ENCODE data around the gene WDR20. TPM values are rescaled to one million over a fixed set of nuclear protein-coding genes. Genes with fewer than 3 reads are reported as not detected.

Gene WDR20
- total RNA-seq, 2 experiments from 2014 or later, result 28.3 to 31.9 TPM

- peaks cover 17% of the 10 kb centered on the region for H3K36me3 Mint-ChIP-seq (ENCODE audit: low read depth)
- no peak for DNase-seq
- CTCF ChIA-PET, result no interaction called here
Measured at GRCh38 chr14:102210421-102211042, 70.8 kb downstream of the WDR20 start.

GRCh38 chr14:102211240-102211639 lies 71.5 kb downstream of the WDR20 start:
- H3K4me3 Mint-ChIP-seq, result no peak overlapping the region
- no peaks in the 10 kb centered on the region for H3K27me3 Mint-ChIP-seq
- ChIA-PET CTCF (no interaction called here), POLR2A (no interaction called here)
- H3K9me3 Mint-ChIP-seq, result no peaks in the 10 kb centered on the region
- DNase-seq, result no peak
- no peaks in the 10 kb centered on the region for H3K4me1 Mint-ChIP-seq
- peaks cover 14% of the 10 kb centered on the region for H3K36me3 Mint-ChIP-seq (ENCODE audit: low read depth)
- no peak overlapping the region for H3K27ac Mint-ChIP-seq

More at GRCh38 chr14:102210421-102211042, 70.8 kb downstream of the WDR20 start:
- no peaks in the 10 kb centered on the region for H3K27me3 Mint-ChIP-seq
- H3K27ac Mint-ChIP-seq, result no peak overlapping the region
- POLR2A ChIA-PET, result no interaction called here
- no peaks in the 10 kb centered on the region for H3K4me1 Mint-ChIP-seq
- H3K9me3 Mint-ChIP-seq, result no peaks in the 10 kb centered on the region
- H3K4me3 Mint-ChIP-seq, result no peak overlapping the region

GRCh38 chr14:102212356-102212755 lies 72.7 kb downstream of the WDR20 start:
- DNase-seq, result no peak
- H3K9me3 Mint-ChIP-seq, result no peaks in the 10 kb centered on the region
- H3K4me1 Mint-ChIP-seq, result no peaks in the 10 kb centered on the region
- POLR2A ChIA-PET, result no interaction called here
- H3K4me3 Mint-ChIP-seq, result no peak overlapping the region
- peaks cover 14% of the 10 kb centered on the region for H3K36me3 Mint-ChIP-seq (ENCODE audit: low read depth)
- CTCF ChIA-PET, result no interaction called here
- H3K27me3 Mint-ChIP-seq, result no peaks in the 10 kb centered on the region
- no peak overlapping the region for H3K27ac Mint-ChIP-seq

- H3K36me3 Mint-ChIP-seq (ENCODE audit: low read depth), result peaks cover 14% of the 10 kb centered on the region
- CTCF ChIA-PET, result no interaction called here
- H3K27ac Mint-ChIP-seq, result no peak overlapping the region
- no peak overlapping the region for H3K4me3 Mint-ChIP-seq
- no peak for DNase-seq
- H3K27me3 Mint-ChIP-seq, result no peaks in the 10 kb centered on the region
- H3K9me3 Mint-ChIP-seq, result no peaks in the 10 kb centered on the region
- POLR2A ChIA-PET, result no interaction called here
- H3K4me1 Mint-ChIP-seq, result no peaks in the 10 kb centered on the region
Measured at GRCh38 chr14:102212845-102213244, 73.1 kb downstream of the WDR20 start.

- H3K36me3 Mint-ChIP-seq (ENCODE audit: low read depth), result peaks cover 13% of the 10 kb centered on the region
- H3K9me3 Mint-ChIP-seq, result no peaks in the 10 kb centered on the region
- POLR2A ChIA-PET, result no interaction called here
- H3K4me1 Mint-ChIP-seq, result no peaks in the 10 kb centered on the region
- H3K27ac Mint-ChIP-seq, result no peak overlapping the region
- no peak overlapping the region for H3K4me3 Mint-ChIP-seq
- CTCF ChIA-PET, result no interaction called here
- DNase-seq, result no peak
- no peaks in the 10 kb centered on the region for H3K27me3 Mint-ChIP-seq
Measured at GRCh38 chr14:102213470-102213869, 73.8 kb downstream of the WDR20 start.

- Mint-ChIP-seq H3K4me3 (no peak overlapping the region), H3K27me3 (no peaks in the 10 kb centered on the region), H3K9me3 (no peaks in the 10 kb centered on the region), H3K36me3 (ENCODE audit: low read depth) (peaks cover 7% of the 10 kb centered on the region), H3K4me1 (no peaks in the 10 kb centered on the region), H3K27ac (no peak overlapping the region)
- POLR2A ChIA-PET, result no interaction called here
- no peak for DNase-seq
- CTCF ChIA-PET, result no interaction called here
Measured at GRCh38 chr14:102213984-102214658, 74.4 kb downstream of the WDR20 start.

- POLR2A ChIA-PET, result interaction anchor here (0.6 kb wide), 1 partner anchor 950 kb away, joined by 3 read pairs; no protein-coding TSS in a partner anchor
- Mint-ChIP-seq H3K9me3 (no peaks in the 10 kb centered on the region), H3K4me1 (peaks cover 5% of the 10 kb centered on the region), H3K36me3 (ENCODE audit: low read depth) (no peaks in the 10 kb centered on the region), H3K27ac (no peak overlapping the region), H3K27me3 (no peaks in the 10 kb centered on the region), H3K4me3 (no peak overlapping the region)
- no peak for DNase-seq
- CTCF ChIA-PET, result no interaction called here
Measured at GRCh38 chr14:102215071-102215470, 75.4 kb downstream of the WDR20 start.

GRCh38 chr14:102215576-102216250 lies 76.0 kb downstream of the WDR20 start:
- H3K4me3 Mint-ChIP-seq, result no peak overlapping the region
- H3K27me3 Mint-ChIP-seq, result no peaks in the 10 kb centered on the region
- DNase-seq, result no peak
- ChIA-PET CTCF (no interaction called here), POLR2A (interaction anchor here (0.6 kb wide), 1 partner anchor 951 kb away, joined by 3 read pairs; no protein-coding TSS in a partner anchor)
- no peak overlapping the region for H3K27ac Mint-ChIP-seq
- H3K36me3 Mint-ChIP-seq (ENCODE audit: low read depth), result no peaks in the 10 kb centered on the region
- peaks cover 8% of the 10 kb centered on the region for H3K4me1 Mint-ChIP-seq
- no peaks in the 10 kb centered on the region for H3K9me3 Mint-ChIP-seq

GRCh38 chr14:102217399-102217798 lies 77.7 kb downstream of the WDR20 start:
- Mint-ChIP-seq H3K9me3 (no peaks in the 10 kb centered on the region), H3K4me1 (peaks cover 16% of the 10 kb centered on the region), H3K27ac (no peak overlapping the region), H3K4me3 (no peak overlapping the region), H3K36me3 (ENCODE audit: low read depth) (no peaks in the 10 kb centered on the region), H3K27me3 (no peaks in the 10 kb centered on the region)
- ChIA-PET CTCF (no interaction called here), POLR2A (no interaction called here)
- no peak for DNase-seq

GRCh38 chr14:102217987-102218421 lies 78.3 kb downstream of the WDR20 start:
- no peaks in the 10 kb centered on the region for H3K36me3 Mint-ChIP-seq (ENCODE audit: low read depth)
- no peak overlapping the region for H3K4me3 Mint-ChIP-seq
- DNase-seq, result no peak
- H3K27ac Mint-ChIP-seq, result no peak overlapping the region
- no peaks in the 10 kb centered on the region for H3K9me3 Mint-ChIP-seq
- no peaks in the 10 kb centered on the region for H3K27me3 Mint-ChIP-seq
- ChIA-PET CTCF (no interaction called here), POLR2A (no interaction called here)
- peaks cover 16% of the 10 kb centered on the region for H3K4me1 Mint-ChIP-seq

GRCh38 chr14:102218688-102219087 lies 79.0 kb downstream of the WDR20 start:
- DNase-seq, result no peak
- H3K4me3 Mint-ChIP-seq, result no peak overlapping the region
- CTCF ChIA-PET, result no interaction called here
- no peaks in the 10 kb centered on the region for H3K27me3 Mint-ChIP-seq
- H3K36me3 Mint-ChIP-seq (ENCODE audit: low read depth), result no peaks in the 10 kb centered on the region
- POLR2A ChIA-PET, result no interaction called here
- peaks cover 16% of the 10 kb centered on the region for H3K4me1 Mint-ChIP-seq
- no peak overlapping the region for H3K27ac Mint-ChIP-seq
- H3K9me3 Mint-ChIP-seq, result no peaks in the 10 kb centered on the region

GRCh38 chr14:102219316-102219715 lies 79.6 kb downstream of the WDR20 start:
- H3K27me3 Mint-ChIP-seq, result no peaks in the 10 kb centered on the region
- CTCF ChIA-PET, result no interaction called here
- H3K9me3 Mint-ChIP-seq, result no peaks in the 10 kb centered on the region
- no peak for DNase-seq
- H3K27ac Mint-ChIP-seq, result no peak overlapping the region
- peaks cover 16% of the 10 kb centered on the region for H3K4me1 Mint-ChIP-seq
- H3K36me3 Mint-ChIP-seq (ENCODE audit: low read depth), result no peaks in the 10 kb centered on the region
- H3K4me3 Mint-ChIP-seq, result no peak overlapping the region
- POLR2A ChIA-PET, result no interaction called here

- Mint-ChIP-seq H3K27me3 (no peaks in the 10 kb centered on the region), H3K9me3 (no peaks in the 10 kb centered on the region), H3K27ac (no peak overlapping the region), H3K4me1 (peaks cover 16% of the 10 kb centered on the region), H3K36me3 (ENCODE audit: low read depth) (no peaks in the 10 kb centered on the region), H3K4me3 (no peak overlapping the region)
- ChIA-PET POLR2A (no interaction called here), CTCF (no interaction called here)
- DNase-seq, result no peak
Measured at GRCh38 chr14:102220031-102220430, 80.3 kb downstream of the WDR20 start.

- H3K4me1 Mint-ChIP-seq, result peaks cover 16% of the 10 kb centered on the region
- ChIA-PET CTCF (interaction anchor here (0.6 to 1.1 kb wide), 3 partner anchors 77 to 638 kb away, joined by 3 to 4 read pairs (median 3); no protein-coding TSS in a partner anchor), POLR2A (no interaction called here)
- no peaks in the 10 kb centered on the region for H3K9me3 Mint-ChIP-seq
- no peaks in the 10 kb centered on the region for H3K27me3 Mint-ChIP-seq
- no peak overlapping the region for H3K4me3 Mint-ChIP-seq
- no peaks in the 10 kb centered on the region for H3K36me3 Mint-ChIP-seq (ENCODE audit: low read depth)
- no peak overlapping the region for H3K27ac Mint-ChIP-seq
- DNase-seq, result no peak
Measured at GRCh38 chr14:102221026-102221425, 81.3 kb downstream of the WDR20 start.

Data from activated CD4-positive, alpha-beta memory T cell treated with anti-CD3 and anti-CD28 coated beads, Interleukin-2, amount 10 ng/mL, durations not matched to agents 7 days and 5 days (primary cell).